Adrenal gland (tissue), 5 donors: ENCODE results near the gene FZD8.

ENCODE experiments used
- CTCF ChIP-seq, 6 experiments: fragments of 450-650 bp in 4 of 6; fragments of 200-600 bp in 2 of 6; sonication (generic) in 1 of 6; IDR thresholded peaks; 1 replicate in 5 of 6; 2 replicates in 1 of 6; pipeline versions ENCODE4 v1.5.1 to v1.8.0; 2016 to 2021; ENCODE audit warnings: antibody characterized with exemption in 6 of 6, mild to moderate bottlenecking in 2 of 6, moderate library complexity in 1 of 6
- POLR2A ChIP-seq, 2 donors: fragments of 450-650 bp; IDR thresholded peaks; one replicate each; pipeline ENCODE4 v1.6.1; 2017; ENCODE audit warnings: antibody characterized with exemption in 2 of 2, mild to moderate bottlenecking in 2 of 2, moderate library complexity in 1 of 2
- donor health status: DM: no; HTN: no; CAD: no.

- TF ChIP-seq CTCF (IDR thresholded peaks at IDR 0.05) (no peak), POLR2A (IDR thresholded peaks at IDR 0.05) (no peak)
These were observed 10.1 kb downstream of the FZD8 start for GRCh38 chr10:35632027-35632426.
